NCI-H2196 (cell line): Measurements from ENCODE around the gene MRGPRD.
"Not testable (repeated sequence)": the region's sequence is repeated elsewhere in the genome, so short reads cannot be mapped to it uniquely, and the experiment has no call there.

ENCODE experiments used
- DNase-seq: peaks from one replicate; lab custom pipeline; 2025; ENCODE audit not compliant: unreplicated experiment; lab: John Stamatoyannopoulos, UW

The MRGPRD gene

DNA sequence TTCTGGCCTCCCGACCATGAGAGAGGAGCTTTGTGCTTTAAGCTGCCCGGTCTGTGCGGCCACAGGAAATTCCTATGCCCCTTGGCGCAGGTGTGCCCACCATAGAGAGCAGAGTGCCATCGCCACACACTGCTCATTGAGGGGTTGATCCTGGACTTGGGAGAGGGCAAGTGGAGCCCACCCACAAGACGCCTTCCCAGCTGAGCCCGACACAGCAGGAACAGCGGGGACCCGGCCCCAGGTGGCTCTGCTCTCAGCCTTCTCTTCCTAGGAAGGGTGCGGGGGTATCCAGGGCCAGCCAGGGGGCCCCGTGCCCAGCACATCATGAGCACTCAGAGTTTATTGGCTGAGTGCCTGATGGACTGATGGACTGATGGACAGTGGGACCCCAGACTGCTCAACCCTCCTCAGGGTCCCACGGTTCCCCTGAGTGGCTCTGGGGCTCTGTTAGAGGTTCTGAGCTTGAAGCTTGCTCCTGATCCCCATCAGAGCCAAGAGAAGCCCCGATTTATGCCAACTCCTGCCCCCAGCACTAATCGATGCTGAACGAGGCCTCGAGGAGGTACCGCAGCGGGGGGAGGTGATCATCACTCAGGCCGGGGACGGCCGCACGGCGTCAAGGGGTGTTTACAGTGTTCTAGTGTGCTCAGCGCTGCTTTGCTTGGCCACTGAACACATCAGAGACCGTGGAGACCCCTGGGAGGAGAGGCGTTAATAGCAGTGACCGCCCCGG, 13.5 kb upstream of the MRGPRD start:
- DNase-seq = no peak

DNA sequence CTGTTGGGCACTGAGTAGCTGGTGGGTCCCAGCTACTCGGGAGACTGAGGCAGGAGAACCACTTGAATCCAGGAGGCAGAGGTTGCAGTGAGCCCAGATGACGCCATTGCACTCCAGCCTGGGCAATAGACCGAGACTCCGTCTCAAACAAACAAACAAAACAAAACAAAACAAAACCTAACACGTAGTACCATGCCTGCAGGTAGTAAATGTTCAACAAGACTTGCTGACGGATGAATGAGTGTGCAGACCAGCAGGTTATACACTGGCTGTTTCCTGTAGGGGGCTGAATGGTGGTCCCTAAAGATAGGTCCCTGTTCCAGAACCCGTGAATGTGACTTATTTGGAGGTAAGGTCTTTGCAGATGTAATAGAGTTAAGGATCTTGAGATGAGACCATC, 12.8 kb upstream of the MRGPRD start:
- no peak for DNase-seq

DNA sequence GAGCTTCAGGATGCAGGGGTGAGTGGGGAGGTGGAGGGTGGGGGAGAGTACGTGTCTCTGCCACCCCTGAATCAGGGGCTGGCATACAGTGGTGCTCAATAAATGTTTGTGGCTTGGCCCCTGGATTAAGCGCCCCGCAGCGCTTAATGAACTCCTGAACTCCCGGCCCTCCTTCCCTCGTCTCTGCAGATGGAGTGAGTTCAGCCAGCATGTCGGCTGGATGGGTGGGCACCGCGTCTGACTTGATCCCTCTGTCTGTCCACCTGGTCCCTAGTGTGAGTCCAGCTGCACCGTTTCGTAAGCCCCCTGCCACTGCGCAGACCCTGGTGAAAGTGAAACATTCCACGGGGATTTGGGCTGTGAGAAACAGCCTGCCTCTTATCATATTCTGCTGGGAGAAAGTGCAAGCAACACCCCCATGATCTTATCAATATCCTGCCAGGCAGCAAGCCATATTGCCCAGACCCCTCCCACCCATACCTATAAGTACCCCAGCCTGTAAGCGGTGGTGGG, 12.0 kb upstream of the MRGPRD start:
- no peak for DNase-seq

DNA sequence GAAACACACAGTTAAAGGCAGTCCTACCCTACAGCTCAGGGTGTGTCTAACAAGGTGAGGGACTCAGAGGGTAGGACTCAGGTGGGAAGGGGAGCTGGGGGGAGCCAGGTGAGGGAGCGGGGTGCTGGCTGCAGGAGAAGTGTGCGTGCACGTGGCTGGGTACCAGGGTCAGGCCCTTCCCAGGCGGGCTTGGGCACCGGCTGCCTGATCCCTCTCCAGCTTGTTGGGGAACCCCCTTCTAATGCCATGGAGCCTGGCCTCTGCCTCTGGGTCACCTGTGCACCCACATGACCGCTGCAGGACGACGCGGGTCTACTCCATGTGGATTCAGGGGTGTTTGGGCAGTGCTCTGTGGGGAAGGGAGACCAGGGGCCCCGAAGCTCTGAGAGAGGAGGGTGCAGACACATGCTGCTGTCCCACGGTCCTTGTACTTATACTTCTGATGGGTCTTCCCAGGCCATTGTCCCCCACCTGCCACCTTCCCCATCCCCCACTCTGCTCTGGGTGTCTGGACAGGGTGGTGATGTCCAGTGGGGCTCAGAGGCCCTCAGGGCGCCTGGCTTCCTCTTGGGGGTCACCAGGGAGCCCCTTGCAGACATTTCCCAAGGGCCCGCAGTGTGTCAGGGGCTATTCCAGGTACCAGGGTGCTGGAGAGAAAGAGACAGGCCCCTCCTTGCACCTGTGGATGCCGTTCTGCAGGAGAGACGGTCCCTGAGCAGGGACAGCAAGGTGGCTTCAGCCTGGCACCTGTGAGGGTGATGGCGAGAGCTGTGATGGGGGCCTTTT, 10.4 kb upstream of the MRGPRD start:
- DNase-seq = no peak

DNA sequence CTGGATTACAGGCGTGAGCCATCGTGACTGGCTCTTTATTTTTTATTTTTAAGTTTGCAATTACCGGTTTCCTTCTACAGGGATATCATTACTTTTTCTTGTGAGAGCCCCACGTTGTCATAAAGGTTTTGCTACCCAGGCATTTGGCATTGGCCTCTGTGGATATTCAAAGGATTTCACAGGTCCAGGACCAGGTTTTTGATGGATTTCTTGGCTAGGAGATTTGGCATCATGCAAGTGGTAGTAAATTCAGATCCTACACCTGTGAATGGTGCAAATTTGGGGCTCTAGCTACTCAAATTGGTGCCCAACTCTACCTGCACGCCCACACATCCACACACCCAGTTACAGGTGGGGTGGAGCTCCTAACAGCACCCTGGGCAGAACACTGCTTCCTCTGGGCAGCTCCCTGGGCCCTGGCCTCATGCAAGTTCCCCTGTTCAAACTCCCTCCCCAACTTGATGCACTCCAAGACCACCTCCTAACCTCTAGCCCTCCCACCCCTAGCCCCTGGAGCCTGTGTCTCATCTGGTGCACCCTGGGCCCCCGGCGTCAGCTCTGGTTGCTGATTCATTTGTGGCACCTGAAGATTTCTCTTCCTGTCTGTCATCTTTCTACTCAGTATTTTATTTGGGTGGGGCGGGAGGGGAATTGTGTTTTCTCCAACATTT, 9.3 kb upstream of the MRGPRD start:
- no peak for DNase-seq

DNA sequence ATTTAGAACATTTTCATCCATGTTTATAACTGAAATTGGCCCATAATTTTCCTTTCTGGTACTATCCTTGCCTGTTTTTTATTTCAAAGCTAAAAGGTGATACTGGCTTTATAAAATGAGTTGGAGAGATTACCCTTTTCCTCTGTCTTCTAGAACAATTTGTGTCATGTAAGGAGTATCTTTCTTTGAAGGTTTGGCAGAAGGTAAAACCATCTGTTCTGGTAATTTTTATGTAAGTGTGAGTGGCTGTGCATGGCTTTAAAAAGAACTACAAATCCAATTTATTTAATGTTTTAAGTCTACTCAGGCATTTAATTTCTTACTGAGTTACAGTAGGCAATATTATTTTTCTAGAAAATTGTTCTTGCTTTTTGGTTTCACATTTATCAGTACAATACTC, 7.7 kb upstream of the MRGPRD start:
- no peak for DNase-seq

DNA sequence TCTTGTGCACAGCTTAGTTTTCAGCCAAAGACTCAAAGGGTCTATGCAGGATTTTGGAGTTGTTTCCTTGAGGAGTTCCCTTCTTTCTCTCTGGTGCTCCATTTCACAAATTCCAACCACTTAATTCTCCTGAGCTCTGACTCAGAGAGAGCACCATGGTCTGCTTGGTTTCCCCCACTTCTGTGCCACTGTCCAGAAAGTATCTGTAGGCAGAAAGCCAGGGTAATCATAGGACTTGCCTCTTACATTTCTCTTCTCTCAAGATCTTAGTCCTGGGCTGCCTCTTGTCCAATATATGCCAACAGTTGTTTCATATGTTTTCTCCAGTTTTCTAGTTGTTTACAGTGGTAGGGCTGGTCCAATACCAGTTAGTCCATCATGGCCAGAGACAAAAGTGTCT, 6.4 kb upstream of the MRGPRD start:
- no peak for DNase-seq

DNA sequence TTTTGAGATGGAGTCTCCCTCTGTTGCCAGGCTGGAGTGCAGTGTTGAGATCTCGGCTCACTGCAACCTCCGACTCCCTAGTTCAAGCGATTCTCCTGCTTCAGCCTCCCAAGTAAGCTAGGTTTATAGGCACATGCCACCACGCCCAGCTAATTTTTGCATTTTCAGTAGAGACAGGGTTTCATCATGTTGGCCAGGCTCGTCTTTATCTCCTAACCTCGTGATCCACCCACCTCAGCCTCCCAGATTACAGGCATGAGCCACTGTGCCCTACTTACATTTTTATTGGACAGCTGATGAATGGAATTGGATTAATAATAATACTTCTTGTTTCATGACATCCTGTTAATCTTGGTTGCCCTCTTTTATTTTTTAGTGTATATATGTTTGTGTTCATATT, 3.0 kb upstream of the MRGPRD start:
- no peak for DNase-seq

DNA sequence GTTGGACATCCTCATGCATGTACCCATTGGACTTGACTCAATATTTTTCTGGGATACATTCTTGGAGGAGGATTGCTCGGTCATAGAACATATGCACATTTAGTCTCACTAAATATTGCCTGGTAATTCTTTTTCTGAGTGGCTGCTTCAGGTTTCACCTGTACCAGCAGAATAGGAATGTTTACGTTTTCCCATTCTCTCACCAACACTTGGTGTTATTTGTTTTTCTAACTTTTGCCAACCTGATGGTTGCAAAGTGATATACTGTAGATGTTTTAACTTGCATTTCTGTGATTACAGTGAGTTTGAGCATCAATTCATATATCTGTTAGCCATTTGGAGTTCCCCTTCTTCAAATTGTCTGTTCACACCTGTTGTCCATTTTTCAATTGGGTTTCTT, 1.3 kb upstream of the MRGPRD start:
- no peak for DNase-seq

DNA sequence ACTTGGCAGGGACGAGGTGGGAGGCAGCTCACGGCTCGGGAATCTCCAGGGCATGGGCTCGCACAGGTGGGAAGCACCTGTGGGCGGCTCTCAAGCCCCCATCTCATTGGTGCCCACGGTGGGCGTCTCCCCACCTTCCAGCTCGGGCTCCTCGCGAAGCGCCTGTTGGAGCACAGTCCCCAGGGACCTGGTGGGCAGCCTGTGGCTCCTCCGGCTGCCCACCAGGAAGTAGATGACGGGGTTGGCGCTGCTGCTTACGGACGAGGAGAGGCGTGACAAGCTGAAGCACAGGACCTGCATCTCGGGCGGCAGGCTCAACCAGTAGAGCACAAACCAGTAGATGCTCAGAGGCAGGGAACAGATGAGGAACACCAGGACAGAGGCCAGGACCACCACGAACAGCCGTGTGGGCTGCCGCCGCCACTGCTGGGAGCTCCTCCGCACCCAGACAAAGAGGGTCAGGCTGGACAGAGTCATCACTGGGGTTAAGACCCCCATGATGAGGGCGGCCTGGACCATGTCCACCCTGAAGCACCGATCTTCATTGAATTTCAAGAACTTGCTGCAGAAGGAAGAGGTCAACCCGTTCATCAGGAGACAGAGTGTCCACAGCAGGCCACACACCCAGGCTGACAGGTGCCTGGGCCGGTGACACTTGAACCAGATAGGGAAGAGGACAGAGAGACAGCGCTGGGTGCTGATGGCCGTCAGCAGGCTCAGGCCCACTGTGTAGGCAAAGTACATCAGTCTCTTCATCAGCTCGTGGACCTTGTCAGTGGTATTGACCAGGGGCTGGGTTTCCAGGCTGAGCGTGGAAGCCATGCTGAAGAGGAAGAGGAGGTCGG, 633 bp downstream of the MRGPRD start:
- DNase-seq = no peak

DNA sequence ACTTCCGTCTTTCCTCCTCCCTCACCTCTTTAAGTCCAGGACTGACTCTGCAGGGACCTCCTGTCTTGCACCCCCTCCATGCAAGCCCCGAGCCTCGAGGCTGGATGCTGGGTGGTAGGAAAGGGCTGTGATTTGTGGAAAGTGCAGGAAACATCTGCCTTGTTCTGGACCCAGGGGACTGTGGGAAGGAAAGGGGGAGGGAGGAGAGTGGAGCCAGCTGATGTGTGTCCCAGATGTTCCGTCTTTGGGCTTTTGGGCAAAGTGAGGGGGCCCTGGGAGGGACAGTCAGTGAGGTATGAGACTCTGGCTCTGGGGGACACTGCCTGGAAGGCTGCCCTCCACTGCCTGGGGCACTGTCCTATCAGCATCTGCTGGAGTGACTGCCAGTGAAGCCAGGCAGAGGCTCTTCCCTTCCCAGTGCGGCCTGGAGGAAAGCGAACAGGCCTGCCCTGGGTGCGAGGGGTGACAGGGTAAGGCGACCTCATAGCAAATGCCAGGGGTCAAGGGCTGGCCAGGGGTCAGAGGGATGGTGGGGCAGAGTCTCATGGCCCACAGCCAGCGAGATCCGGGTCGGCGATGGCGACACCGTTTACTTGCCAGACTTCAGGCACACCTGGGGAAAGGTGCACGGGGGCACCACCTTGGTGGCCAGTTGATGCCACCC, 1.7 kb downstream of the MRGPRD start:
- no peak for DNase-seq

DNA sequence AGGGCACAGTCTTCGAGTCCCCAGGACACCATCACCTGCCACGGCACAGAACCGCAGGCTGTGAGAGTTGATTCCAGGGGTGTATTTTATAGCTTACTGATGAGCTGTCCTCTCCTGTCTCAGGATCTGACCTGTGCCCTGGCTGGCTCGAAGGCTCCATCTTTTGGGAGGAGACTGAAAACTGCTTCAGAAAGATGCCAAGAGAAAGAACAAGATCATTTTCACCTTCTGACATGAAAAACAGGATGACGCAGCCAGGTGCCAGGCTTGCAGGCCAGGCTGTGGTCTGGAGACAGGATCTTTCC, 2.2 kb downstream of the MRGPRD start:
- no peak for DNase-seq

DNA sequence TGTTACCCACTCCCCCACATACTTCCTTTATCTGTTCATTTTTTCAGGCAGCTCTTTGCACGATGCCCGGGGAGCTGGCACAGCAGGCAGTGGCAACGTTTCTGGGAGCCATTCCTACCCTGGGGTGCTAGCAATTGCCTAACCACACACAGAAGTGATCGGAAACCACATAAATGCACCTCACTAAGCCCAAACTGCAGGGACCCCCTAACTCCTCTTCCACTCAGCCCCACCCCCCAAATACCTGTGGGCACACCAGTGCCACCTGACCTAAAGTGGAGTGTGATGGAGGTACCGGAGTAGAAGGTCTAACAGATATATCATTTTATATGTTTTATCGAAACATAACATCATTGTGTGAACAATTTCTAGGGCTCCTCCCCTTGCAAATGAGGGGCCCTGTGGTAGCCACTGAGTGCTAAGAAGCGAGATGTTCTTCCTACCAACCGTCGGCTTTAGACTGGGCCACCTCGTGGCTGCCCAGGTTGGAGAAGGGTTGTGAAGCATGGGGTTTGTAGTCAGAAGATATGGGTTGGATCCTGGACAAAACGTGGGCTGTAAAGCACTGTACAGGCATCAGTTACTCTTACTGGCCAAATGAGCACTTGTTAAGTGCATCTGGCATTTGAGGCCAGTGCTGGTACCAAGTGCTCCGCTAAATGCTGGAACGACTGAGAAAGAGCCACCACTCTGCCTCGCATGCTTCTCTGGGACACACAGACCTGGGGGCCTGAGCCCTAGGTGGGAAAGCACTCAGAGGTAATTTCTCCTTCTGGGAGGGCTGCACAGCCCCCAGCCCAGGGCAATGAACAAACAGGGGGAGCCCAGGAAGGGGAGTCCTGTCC, 2.8 kb downstream of the MRGPRD start:
- DNase-seq = no peak

DNA sequence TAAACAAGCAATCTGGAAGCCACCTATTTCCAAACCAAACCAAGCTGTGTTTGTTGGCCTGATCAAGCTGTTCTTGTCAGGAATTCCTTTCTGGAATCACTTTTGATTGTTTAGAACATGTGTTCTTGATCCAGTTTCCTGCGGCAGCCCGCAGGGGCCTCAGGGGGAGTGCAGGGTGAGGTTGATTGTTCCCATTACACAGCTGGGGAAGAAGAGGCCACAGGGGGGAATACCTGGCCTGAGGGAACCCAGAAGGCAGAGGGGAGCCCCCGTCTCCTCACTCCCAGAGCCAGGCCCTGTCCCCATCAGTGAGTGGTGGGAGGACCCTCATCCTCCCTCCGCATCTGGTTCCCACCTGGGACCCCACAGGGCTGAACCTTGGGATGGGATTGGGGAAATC, 4.2 kb downstream of the MRGPRD start:
- no peak for DNase-seq

DNA sequence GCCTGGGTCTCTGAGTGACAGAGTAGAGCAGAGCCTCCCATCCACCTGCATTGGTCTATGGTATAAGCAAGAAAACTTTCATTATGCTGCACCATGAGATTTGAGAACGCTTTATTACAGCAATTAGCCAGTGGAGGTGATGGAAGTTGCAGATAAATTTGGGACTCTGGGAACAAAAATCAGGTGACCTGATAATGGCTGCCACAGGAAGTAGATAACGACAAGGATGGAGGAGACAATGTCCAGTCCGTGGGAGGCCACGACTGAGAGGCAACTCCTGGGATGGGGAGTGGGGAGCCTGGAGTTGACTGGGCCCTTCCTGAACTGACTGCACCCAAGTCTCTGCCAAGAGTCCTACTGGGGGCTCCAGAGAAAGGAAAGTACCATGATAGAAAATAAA, 4.7 kb downstream of the MRGPRD start:
- no peak for DNase-seq

DNA sequence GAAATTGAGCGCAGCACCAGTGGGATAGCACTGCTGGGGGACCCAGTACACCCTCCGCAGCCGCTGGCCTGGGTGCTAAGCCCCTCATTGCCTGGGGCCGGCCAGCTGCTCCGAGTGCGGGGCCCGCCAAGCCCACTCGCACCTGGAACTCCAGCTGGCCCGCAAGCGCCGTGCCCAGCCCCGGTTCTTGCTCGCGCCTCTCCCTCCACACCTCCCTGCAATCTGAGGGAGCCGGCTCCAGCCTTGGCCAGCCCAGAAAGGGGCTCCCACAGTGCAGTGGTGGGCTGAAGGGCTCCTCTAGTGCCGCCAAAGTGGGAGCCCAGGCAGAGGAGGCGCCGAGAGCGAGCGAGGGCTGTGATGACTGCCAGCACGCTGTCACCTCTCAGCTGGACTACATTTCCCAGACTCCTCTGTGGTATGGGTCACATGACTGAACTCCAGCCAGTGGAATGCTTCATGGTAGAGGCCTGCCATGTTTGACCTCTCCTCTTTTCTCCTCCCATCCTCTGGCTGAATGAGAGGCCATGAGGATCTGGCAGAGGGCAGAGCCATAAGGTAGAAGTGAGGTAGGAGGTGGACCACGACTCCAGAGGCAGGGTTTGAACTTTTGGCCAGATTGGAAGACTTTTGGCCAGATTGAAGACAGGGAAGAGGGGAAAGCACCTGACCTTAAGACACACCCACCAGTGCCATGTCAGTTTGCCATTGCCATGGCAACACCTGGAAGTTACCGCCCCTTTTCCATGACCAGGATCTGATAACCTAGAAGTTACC, 6.2 kb downstream of the MRGPRD start:
- no peak for DNase-seq

DNA sequence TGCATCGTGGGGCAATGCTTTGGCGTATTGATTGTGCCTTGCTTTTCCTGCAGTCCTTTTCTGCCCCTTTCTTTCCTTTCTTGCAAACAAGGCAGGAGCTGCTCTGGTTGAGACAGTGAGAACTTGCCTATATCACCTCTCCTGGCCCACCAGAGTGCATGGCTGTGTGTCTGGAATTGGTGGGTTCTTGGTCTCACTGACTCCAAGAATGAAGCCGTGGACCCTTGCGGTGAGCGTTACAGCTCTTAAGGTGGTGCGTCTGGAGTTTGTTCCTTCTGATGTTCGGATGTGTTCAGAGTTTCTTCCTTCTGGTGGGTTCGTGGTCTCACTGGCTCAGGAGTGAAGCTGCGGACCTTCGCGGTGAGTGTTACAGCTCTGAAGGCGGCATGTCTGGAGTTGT, 7.1 kb downstream of the MRGPRD start:
- not testable (repeated sequence) for DNase-seq

DNA sequence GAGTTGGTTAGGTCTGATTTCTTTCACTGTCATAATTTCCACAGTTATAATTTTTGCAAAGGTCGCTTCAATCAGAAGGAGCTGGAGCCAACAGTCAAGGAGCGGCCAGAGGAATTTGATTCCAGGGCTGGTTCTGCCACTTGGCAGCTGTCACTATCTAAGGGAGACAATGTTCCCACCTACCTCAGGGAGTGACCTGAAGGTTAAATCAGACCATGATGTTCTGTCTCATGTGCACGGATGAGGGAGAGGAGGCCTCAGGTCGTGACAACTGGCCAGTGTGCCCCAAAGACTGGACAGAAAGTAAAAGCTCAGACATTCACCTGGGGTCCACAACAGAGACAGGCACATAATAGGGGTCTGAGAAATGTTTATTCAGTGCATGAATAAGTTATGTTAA, 7.6 kb downstream of the MRGPRD start:
- no peak for DNase-seq
